Measurements from ENCODE around the gene NFKBIE.
A peak's percentile ranks its signal among the peaks of the same experiment; 100 is the strongest.

Gene NFKBIE

GRCh38 chr6:44221291-44221960 lies 43.9 kb downstream of the NFKBIE start:
- H3K9ac ChIP-seq, result no peak overlapping the region
- no peaks in the 10 kb centered on the region for H3K9me3 ChIP-seq (ENCODE audit: control insufficient read depth, low read length)
- peak overlapping the region; percentile 50 for H3K4me2 ChIP-seq (ENCODE audit: low read length)
- peak overlapping the region; percentile 75 for H2AFZ ChIP-seq
- H3K4me3 ChIP-seq (ENCODE audit: low read depth, low read length), result no peak overlapping the region
- peak; percentile 85 for TF ChIP-seq CTCF (IDR thresholded peaks at IDR 0.05)
- no peaks in the 10 kb centered on the region for H3K36me3 ChIP-seq (ENCODE audit: control insufficient read depth, insufficient read depth, low read length)
- peak overlapping the region; percentile 41 for H3K27ac ChIP-seq
- H3K4me1 ChIP-seq, result peaks cover 14% of the 10 kb centered on the region
- no peaks in the 10 kb centered on the region for H3K79me2 ChIP-seq
- H3K27me3 ChIP-seq (ENCODE audit: control insufficient read depth, insufficient read depth, low read length), result no peaks in the 10 kb centered on the region

- TF ChIP-seq CTCF (IDR thresholded peaks at IDR 0.05), result no peak
- Histone ChIP-seq H3K9me3 (ENCODE audit: control insufficient read depth, low read length) (no peaks in the 10 kb centered on the region), H3K79me2 (no peaks in the 10 kb centered on the region), H3K4me2 (ENCODE audit: low read length) (no peak overlapping the region), H2AFZ (peak overlapping the region; percentile 75), H3K27ac (peak overlapping the region; percentile 41), H3K27me3 (ENCODE audit: control insufficient read depth, insufficient read depth, low read length) (no peaks in the 10 kb centered on the region), H3K4me3 (ENCODE audit: low read depth, low read length) (no peak overlapping the region), H3K36me3 (ENCODE audit: control insufficient read depth, insufficient read depth, low read length) (no peaks in the 10 kb centered on the region), H3K9ac (no peak overlapping the region), H3K4me1 (peaks cover 14% of the 10 kb centered on the region)
Observed at GRCh38 chr6:44220913-44221290, 44.4 kb downstream of the NFKBIE start.

DNA sequence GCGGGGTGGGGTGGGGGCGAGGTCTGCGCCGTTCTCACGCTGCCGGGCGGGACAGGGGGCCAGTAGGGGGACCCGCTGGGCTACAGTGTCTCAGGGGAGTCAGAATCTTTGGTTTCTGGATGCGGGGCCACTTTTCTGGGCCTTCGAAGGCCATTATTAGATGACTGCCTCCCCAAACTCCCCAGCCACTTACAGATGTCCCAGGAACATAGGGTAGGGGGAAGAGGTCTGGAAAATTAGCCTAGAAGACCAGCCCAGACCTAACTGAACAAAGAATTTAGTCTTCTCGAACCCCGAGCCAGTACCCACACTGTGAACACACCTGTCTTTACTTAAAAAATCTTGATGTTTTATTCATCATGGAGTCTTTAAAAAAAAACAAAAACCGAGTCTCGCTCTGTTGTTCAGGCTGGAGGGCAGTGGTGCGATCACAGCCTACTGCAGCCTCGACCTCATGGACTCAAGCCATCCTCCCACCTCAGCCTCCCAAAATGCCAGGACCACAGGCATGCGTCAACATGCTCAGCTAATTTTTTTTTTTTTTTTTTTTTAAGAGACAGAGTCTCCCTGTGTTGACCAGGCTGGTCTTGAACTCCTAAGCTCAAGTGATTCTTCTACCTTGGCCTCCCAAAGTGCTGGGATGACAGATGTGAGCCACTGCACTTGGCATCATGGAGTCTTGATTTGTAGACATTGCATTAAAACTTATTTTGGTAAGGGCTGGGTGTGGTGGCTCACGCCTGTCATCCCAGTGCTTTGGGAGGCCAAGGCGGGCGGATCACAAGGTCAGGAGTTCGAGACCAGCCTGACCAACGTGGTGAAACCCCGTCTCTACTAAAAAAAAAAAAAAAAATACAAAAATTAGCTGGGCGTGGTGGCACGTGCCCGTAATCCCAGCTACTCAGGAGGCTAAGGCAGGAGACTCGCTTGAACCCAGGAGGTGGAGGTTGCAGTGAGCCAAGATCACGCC lies 45.3 kb downstream of the NFKBIE start:
- no peak overlapping the region for H3K9ac ChIP-seq
- peak overlapping the region; percentile 97 for H3K4me2 ChIP-seq (ENCODE audit: low read length)
- no peaks in the 10 kb centered on the region for H3K27me3 ChIP-seq (ENCODE audit: control insufficient read depth, insufficient read depth, low read length)
- no peak overlapping the region for H3K27ac ChIP-seq
- H3K9me3 ChIP-seq (ENCODE audit: control insufficient read depth, low read length), result no peaks in the 10 kb centered on the region
- H2AFZ ChIP-seq, result peak overlapping the region; percentile 62
- no peak for TF ChIP-seq CTCF (IDR thresholded peaks at IDR 0.05)
- peak overlapping the region; percentile 47 for H3K4me3 ChIP-seq (ENCODE audit: low read depth, low read length)
- peaks cover 14% of the 10 kb centered on the region for H3K4me1 ChIP-seq
- no peaks in the 10 kb centered on the region for H3K79me2 ChIP-seq
- no peaks in the 10 kb centered on the region for H3K36me3 ChIP-seq (ENCODE audit: control insufficient read depth, insufficient read depth, low read length)

GRCh38 chr6:44219053-44219814 lies 46.1 kb downstream of the NFKBIE start:
- peak overlapping the region; percentile 97 for H3K4me2 ChIP-seq (ENCODE audit: low read length)
- no peaks in the 10 kb centered on the region for H3K79me2 ChIP-seq
- no peaks in the 10 kb centered on the region for H3K9me3 ChIP-seq (ENCODE audit: control insufficient read depth, low read length)
- H3K27ac ChIP-seq, result peak overlapping the region; percentile 34
- H2AFZ ChIP-seq, result peak overlapping the region; percentile 94
- H3K4me3 ChIP-seq (ENCODE audit: low read depth, low read length), result peak overlapping the region; percentile 80
- no peaks in the 10 kb centered on the region for H3K36me3 ChIP-seq (ENCODE audit: control insufficient read depth, insufficient read depth, low read length)
- H3K27me3 ChIP-seq (ENCODE audit: control insufficient read depth, insufficient read depth, low read length), result no peaks in the 10 kb centered on the region
- no peak for TF ChIP-seq CTCF (IDR thresholded peaks at IDR 0.05)
- peaks cover 14% of the 10 kb centered on the region for H3K4me1 ChIP-seq
- no peak overlapping the region for H3K9ac ChIP-seq
